ENCODE results near the gene LFNG. TPM values are rescaled to one million over a fixed set of nuclear protein-coding genes. Genes with fewer than 3 reads are reported as not detected.
A peak's percentile ranks its signal among the peaks of the same experiment; 100 is the strongest.

The LFNG gene
- total and polyA plus RNA-seq, 2 of the 13 experiments (the other 11 are each of a cell fraction or from before 2014, with no cell fraction given): 0.44 to 1.5 TPM

GRCh38 chr7:2558629-2559282, 39.2 kb downstream of the LFNG start, which contains the start of gene IQCE (continued):
- TF ChIP-seq KLF15 (CRISPR knock-in tag; IDR thresholded peaks at IDR 0.05; ENCODE audit: borderline replicate concordance): no peak
- no peak for TF ChIP-seq ZNF629 (CRISPR knock-in tag; conservative IDR thresholded peaks at IDR 0.05)
- no peak for TF ChIP-seq ZSCAN12 (CRISPR knock-in tag; IDR thresholded peaks at IDR 0.05)
- no peak for TF ChIP-seq ZNF652 (CRISPR knock-in tag; IDR thresholded peaks at IDR 0.05; ENCODE audit: borderline replicate concordance, low read depth)
- no peak for TF ChIP-seq JUND (CRISPR knock-in tag; IDR thresholded peaks at IDR 0.05)
- no peak for TF ChIP-seq XRCC5 (optimal IDR thresholded peaks at IDR 0.05; ENCODE audit: low read length)
- no peak for TF ChIP-seq SNAPC4 (CRISPR knock-in tag; IDR thresholded peaks at IDR 0.05)
- TF ChIP-seq, protein P1, sequence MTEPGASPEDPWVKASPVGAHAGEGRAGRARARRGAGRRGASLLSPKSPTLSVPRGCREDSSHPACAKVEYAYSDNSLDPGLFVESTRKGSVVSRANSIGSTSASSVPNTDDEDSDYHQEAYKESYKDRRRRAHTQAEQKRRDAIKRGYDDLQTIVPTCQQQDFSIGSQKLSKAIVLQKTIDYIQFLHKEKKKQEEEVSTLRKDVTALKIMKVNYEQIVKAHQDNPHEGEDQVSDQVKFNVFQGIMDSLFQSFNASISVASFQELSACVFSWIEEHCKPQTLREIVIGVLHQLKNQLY (CRISPR knock-in tag; IDR thresholded peaks at IDR 0.05): no peak
- TF ChIP-seq ZNF816 (CRISPR knock-in tag; IDR thresholded peaks at IDR 0.05; ENCODE audit: borderline replicate concordance): no peak
- TF ChIP-seq, protein P2, sequence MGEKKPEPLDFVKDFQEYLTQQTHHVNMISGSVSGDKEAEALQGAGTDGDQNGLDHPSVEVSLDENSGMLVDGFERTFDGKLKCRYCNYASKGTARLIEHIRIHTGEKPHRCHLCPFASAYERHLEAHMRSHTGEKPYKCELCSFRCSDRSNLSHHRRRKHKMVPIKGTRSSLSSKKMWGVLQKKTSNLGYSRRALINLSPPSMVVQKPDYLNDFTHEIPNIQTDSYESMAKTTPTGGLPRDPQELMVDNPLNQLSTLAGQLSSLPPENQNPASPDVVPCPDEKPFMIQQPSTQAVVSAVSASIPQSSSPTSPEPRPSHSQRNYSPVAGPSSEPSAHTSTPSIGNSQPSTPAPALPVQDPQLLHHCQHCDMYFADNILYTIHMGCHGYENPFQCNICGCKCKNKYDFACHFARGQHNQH (CRISPR knock-in tag; IDR thresholded peaks at IDR 0.05): no peak
- no peak for TF ChIP-seq SATB2 (CRISPR knock-in tag; IDR thresholded peaks at IDR 0.05)
- peak; percentile 48; the same call in 1 of the 2 replicates for TF ChIP-seq PHF20 (CRISPR knock-in tag; IDR thresholded peaks at IDR 0.05)
- TF ChIP-seq ASH2L (IDR thresholded peaks at IDR 0.05; ENCODE audit: insufficient read length, low read depth, low read length): peak; percentile 29
- TF ChIP-seq SSRP1 (CRISPR knock-in tag; IDR thresholded peaks at IDR 0.05): no peak
- no peak for TF ChIP-seq ZBTB7B (CRISPR knock-in tag; IDR thresholded peaks at IDR 0.05)
- peak in 1 of 2 experiments; percentile 15; a peak in 1 of 4 replicates for TF ChIP-seq NR2F1 (CRISPR knock-in tag; IDR thresholded peaks at IDR 0.05)
- no peak for TF ChIP-seq RFX5 (IDR thresholded peaks at IDR 0.05; ENCODE audit: low read depth, low read length)
- no peak for TF ChIP-seq ZNF510 (CRISPR knock-in tag; IDR thresholded peaks at IDR 0.05; ENCODE audit: low read depth)
- TF ChIP-seq, protein P3, sequence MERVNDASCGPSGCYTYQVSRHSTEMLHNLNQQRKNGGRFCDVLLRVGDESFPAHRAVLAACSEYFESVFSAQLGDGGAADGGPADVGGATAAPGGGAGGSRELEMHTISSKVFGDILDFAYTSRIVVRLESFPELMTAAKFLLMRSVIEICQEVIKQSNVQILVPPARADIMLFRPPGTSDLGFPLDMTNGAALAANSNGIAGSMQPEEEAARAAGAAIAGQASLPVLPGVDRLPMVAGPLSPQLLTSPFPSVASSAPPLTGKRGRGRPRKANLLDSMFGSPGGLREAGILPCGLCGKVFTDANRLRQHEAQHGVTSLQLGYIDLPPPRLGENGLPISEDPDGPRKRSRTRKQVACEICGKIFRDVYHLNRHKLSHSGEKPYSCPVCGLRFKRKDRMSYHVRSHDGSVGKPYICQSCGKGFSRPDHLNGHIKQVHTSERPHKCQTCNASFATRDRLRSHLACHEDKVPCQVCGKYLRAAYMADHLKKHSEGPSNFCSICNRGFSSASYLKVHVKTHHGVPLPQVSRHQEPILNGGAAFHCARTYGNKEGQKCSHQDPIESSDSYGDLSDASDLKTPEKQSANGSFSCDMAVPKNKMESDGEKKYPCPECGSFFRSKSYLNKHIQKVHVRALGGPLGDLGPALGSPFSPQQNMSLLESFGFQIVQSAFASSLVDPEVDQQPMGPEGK (CRISPR knock-in tag; IDR thresholded peaks at IDR 0.05): peak; percentile 78
- no peak for TF ChIP-seq MIXL1 (CRISPR knock-in tag; IDR thresholded peaks at IDR 0.05)

All from HepG2 (cell line).